DOHH2 (cell line): ENCODE results near the gene MXD3.

Experiments used
- H3F3A ChIP-seq: fragments of 200-600 bp; sonication (generic), shearing (Covaris generic); 2 replicates; pipeline ENCODE4 v1.6.0; 2016; ENCODE audit warnings: antibody characterized with exemption, mild to moderate bottlenecking; ENCODE audit not compliant: control insufficient read depth, insufficient read depth
- H3K27ac ChIP-seq: fragments of 200-600 bp; sonication (generic); 2 replicates; pipeline ENCODE4 v1.5.1; 2014; ENCODE audit warnings: low read depth, mild to moderate bottlenecking, low read length, moderate library complexity
- H3K27me3 ChIP-seq: fragments of 200-600 bp; sonication (generic); 2 replicates; pipeline ENCODE4 v1.6.1; 2014; ENCODE audit warnings: mild to moderate bottlenecking, low read length, mixed read lengths; ENCODE audit not compliant: control insufficient read depth
- H3K36me3 ChIP-seq: fragments of 200-600 bp; sonication (generic); 2 replicates; pipeline ENCODE4 v1.6.1; 2014; ENCODE audit warnings: mild to moderate bottlenecking, low read length, moderate library complexity, mixed read lengths; ENCODE audit not compliant: control insufficient read depth
- H3K4me1 ChIP-seq: fragments of 200-600 bp; sonication (generic); 2 replicates; pipeline ENCODE4 v1.6.1; 2014; ENCODE audit warnings: mild to moderate bottlenecking, low read length, mixed read lengths; ENCODE audit not compliant: control insufficient read depth
- H3K4me2 ChIP-seq: fragments of 200-600 bp; sonication (generic); 2 replicates; pipeline ENCODE4 v1.6.0; 2014; ENCODE audit warnings: mild to moderate bottlenecking, low read length, moderate library complexity
- H3K4me3 ChIP-seq: fragments of 200-600 bp; sonication (generic); 2 replicates; pipeline ENCODE4 v1.5.1; 2014; ENCODE audit warnings: mild to moderate bottlenecking, low read length, mixed read lengths
- H3K79me2 ChIP-seq: fragments of 200-600 bp; sonication (generic); 2 replicates; pipeline ENCODE4 v1.6.1; 2014; ENCODE audit warnings: mild to moderate bottlenecking, low read length, mixed read lengths; ENCODE audit not compliant: control insufficient read depth
- H3K9me2 ChIP-seq: fragments of 200-600 bp; sonication (generic); replicated peaks from 2 replicates; pipeline ENCODE4 v1.6.1; 2014; ENCODE audit warnings: mild to moderate bottlenecking, low read length, mixed read lengths; ENCODE audit not compliant: control insufficient read depth
- H3K9me3 ChIP-seq: fragments of 200-600 bp; sonication (generic); 2 replicates; pipeline ENCODE4 v1.6.1; 2014; ENCODE audit warnings: antibody characterized with exemption, low read length, mixed read lengths; ENCODE audit not compliant: control insufficient read depth, insufficient read depth
- H4K20me1 ChIP-seq: fragments of 200-600 bp; sonication (generic); 2 replicates; pipeline ENCODE4 v1.6.0; 2014; ENCODE audit warnings: low read depth, mild to moderate bottlenecking, antibody characterized with exemption, low read length, moderate library complexity; ENCODE audit not compliant: control insufficient read depth, insufficient read depth
- CTCF ChIP-seq: fragments of 200-600 bp; sonication (generic); IDR thresholded peaks from one replicate; pipeline ENCODE4 v1.5.1; 2014; ENCODE audit warnings: antibody characterized with exemption, mild to moderate bottlenecking, low read depth, low read length; ENCODE audit not compliant: poor library complexity, severe bottlenecking
- EZH2phosphoT487 ChIP-seq: fragments of 200-600 bp; sonication (generic); IDR thresholded peaks from 2 replicates; pipeline ENCODE4 v1.6.1; 2017; ENCODE audit warnings: borderline replicate concordance, mild to moderate bottlenecking, antibody characterized with exemption, low read length, moderate library complexity, mixed read lengths

MXD3 gene

DNA sequence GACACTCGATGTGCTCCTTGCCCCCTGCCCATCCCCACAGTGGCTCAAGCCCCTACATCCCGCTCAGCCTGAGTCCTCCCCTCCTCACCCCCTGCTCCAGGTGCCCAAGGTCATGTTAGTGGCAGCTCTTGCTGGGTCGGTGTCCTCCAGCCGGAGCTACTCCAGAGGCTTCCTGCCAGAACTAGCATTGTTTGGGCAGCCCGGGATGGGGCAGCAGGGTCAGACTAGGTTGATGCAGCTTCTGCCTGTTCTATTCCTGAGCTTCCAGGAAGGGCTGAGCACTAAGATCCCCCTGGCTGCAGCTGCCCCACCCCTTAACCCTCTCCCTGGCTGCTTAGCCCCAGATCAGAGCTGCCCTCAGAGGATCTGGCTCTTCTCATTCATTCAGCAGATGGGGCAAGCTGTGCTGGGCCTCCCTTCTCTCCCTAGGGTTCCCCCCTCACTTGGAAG is 46.7 kb upstream of the MXD3 start:
- no peaks in the 10 kb centered on the region for H4K20me1 ChIP-seq
- no peaks in the 10 kb centered on the region for H3K27me3 ChIP-seq
- peaks cover 8% of the 10 kb centered on the region for H3F3A ChIP-seq
- peak overlapping the region; percentile 91 for H3K4me3 ChIP-seq
- TF ChIP-seq CTCF (no peak), EZH2phosphoT487 (no peak)
- H3K9me3 ChIP-seq, result peaks cover 4% of the 10 kb centered on the region; the same call in 1 of the 2 replicates
- H3K27ac ChIP-seq, result peak overlapping the region; percentile 65
- H3K4me1 ChIP-seq, result peaks cover 71% of the 10 kb centered on the region
- H3K79me2 ChIP-seq, result peaks cover 13% of the 10 kb centered on the region
- H3K9me2 ChIP-seq, result no peaks in the 10 kb centered on the region
- no peaks in the 10 kb centered on the region for H3K36me3 ChIP-seq
- H3K4me2 ChIP-seq, result peak overlapping the region; percentile 90

DNA sequence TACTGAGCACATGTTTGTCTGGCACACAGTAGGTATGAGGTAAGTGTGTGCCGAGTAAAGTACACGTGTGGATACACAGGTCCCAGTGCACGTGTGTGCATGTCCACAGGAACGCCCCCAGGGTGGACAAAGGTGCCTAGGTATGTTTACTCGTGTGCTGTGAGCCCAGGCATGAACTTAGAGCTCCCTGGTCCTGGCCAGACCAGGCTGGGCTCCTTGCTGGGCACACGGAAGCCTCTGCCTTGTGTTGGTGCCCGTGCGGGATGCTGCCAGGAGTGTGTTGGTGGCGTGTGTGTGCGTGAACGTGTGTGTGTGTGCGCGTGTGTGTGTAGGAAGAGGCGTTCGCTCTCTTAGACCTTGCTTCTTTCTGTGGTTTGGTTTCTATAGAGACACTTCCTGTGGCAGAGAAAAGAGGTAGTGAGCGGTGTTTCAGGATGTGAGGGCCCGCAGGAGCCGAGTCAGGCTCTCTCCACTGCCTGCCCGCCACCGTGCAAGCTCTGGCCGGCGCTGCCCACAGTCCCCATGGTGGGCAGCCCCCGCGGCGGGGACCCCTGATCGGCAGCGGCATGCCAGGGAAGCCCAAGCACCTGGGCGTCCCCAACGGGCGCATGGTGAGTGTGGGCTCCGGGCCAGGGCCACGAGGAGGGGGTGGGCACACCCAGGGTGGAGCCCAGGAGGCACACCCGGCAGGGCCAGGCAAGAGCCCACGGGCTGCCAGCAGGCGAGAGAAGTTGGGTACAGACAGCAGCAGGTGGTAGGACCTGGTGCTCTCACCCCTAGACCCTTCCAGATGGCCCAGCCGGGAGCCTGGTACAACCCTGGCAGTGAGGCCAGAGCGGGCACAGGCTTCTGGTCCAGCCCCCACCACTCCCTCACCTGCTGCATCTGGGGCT is 46.0 kb upstream of the MXD3 start, which contains the start of gene RGS14:
Gene RGS14, plus strand, starts transcription at position 466 of the 893 bp plus-strand sequence. Its CDS starts 101 bp downstream, at position 567.
- no peaks in the 10 kb centered on the region for H3K9me2 ChIP-seq
- H3K36me3 ChIP-seq, result no peaks in the 10 kb centered on the region
- peaks cover 8% of the 10 kb centered on the region for H3F3A ChIP-seq
- H3K9me3 ChIP-seq, result peaks cover 4% of the 10 kb centered on the region; the same call in 1 of the 2 replicates
- peak within 1 kb of the TSS; percentile 91 for H3K4me3 ChIP-seq
- no peak for TF ChIP-seq CTCF
- TF ChIP-seq EZH2phosphoT487, result no peak
- no peaks in the 10 kb centered on the region for H3K27me3 ChIP-seq
- H3K4me2 ChIP-seq, result peak within 1 kb of the TSS; percentile 90
- peaks cover 13% of the 10 kb centered on the region for H3K79me2 ChIP-seq
- H3K27ac ChIP-seq, result peak within 1 kb of the TSS; percentile 65
- H3K4me1 ChIP-seq, result peaks cover 64% of the 10 kb centered on the region
- H4K20me1 ChIP-seq, result no peaks in the 10 kb centered on the region

DNA sequence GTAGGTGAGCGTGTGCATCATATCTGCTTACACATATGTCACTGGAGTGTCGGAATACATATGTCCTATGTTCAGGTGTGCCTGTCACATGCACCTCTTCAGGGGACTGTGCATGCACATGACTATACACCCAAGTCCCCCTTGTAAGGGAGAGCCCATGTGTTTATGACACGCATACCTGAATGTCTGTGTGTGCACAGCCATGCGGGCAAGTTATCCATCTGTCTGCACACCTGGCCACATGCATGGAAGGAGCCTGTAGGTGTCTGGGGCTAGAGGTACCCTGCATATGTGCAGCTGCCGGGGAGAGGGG is 45.4 kb upstream of the MXD3 start:
- Histone ChIP-seq H3K9me3 (peaks cover 4% of the 10 kb centered on the region; the same call in 1 of the 2 replicates), H4K20me1 (no peaks in the 10 kb centered on the region), H3K79me2 (peaks cover 13% of the 10 kb centered on the region), H3K27me3 (no peaks in the 10 kb centered on the region), H3F3A (peaks cover 6% of the 10 kb centered on the region), H3K27ac (peak overlapping the region; percentile 65), H3K4me2 (peak overlapping the region; percentile 90), H3K36me3 (no peaks in the 10 kb centered on the region), H3K4me1 (peaks cover 62% of the 10 kb centered on the region), H3K4me3 (peak overlapping the region; percentile 91), H3K9me2 (no peaks in the 10 kb centered on the region)
- TF ChIP-seq EZH2phosphoT487, result no peak
- TF ChIP-seq CTCF, result no peak
